IgD-negative memory B cell (primary cell): ENCODE data around the gene EGFR. TPM values are rescaled to one million over a fixed set of nuclear protein-coding genes. Genes with fewer than 3 reads are reported as not detected.

Experiments
- H3K27ac Mint-ChIP-seq, 3 donors: one replicate each; pipeline ENCODE4 v1.8.0; 2020 to 2022; ENCODE audit warnings: mild to moderate bottlenecking in 3 of 3, mixed read lengths in 3 of 3, moderate library complexity in 1 of 3
- H3K27me3 Mint-ChIP-seq: one replicate; pipeline ENCODE4 v1.8.0; 2021; ENCODE audit warnings: mixed read lengths
- H3K36me3 Mint-ChIP-seq: one replicate; pipeline ENCODE4 v1.8.0; 2020; ENCODE audit warnings: mild to moderate bottlenecking, mixed read lengths
- H3K4me1 Mint-ChIP-seq, 3 donors: one replicate each; pipeline ENCODE4 v1.8.0; 2020 to 2022; ENCODE audit warnings: mixed read lengths in 3 of 3, mild to moderate bottlenecking in 1 of 3
- H3K4me3 Mint-ChIP-seq, 4 donors: one replicate each; pipeline ENCODE4 v1.8.0; 2020 to 2022; ENCODE audit warnings: mild to moderate bottlenecking in 4 of 4, mixed read lengths in 4 of 4, moderate library complexity in 3 of 4
- H3K9me3 Mint-ChIP-seq, 3 donors: one replicate each; pipeline ENCODE4 v1.8.0; 2020 to 2021; ENCODE audit warnings: mixed read lengths in 3 of 3, mild to moderate bottlenecking in 1 of 3
- polyA plus RNA-seq: library from polyadenylated mRNA; unstranded; fragments of 300-500 nt; fragmentation: Illumina TruSeq; gene quantifications from one replicate; pipeline ENCODE4 v1.2.3, GENCODE V29; 2021

The EGFR gene
- polyA plus RNA-seq, 1 donor from 2014 or later: not detected

DNA sequence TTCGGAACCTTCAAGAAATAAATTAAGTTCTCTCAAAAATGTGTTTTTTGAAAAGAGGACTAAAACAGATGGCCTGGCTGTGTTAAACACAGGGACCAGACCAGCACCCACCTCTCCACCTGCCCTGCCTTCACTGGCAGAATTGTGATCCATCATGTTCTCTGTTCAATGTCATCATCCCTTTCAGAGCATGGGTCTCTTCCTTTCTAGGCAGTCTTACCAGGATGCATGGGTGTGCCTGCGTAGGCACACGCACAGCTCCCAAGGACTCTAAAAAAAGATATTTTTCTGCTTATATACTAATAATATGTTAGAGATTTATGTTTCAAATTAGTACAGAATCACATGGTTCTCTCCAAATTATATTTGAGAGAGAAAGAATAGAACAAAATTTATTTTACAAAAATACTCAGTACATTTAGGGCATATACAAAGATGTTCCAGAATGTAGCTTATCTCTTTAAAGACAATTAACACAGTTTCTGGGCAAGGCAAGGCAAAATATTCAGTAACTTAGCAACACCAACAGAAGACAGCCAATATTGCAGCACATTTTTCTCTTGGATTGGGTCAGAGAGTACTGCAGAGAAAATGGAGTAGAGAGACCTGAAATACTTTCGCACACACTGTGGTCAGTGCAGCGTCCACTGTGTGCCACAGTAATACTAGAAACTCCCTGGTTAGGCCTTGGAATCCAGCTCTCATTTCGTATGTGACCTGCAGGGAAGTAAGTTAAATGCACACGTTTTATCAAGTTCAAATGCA is 52.8 kb downstream of the EGFR start:
- no peak overlapping the region for H3K4me3 Mint-ChIP-seq
- no peak overlapping the region for H3K27ac Mint-ChIP-seq
- H3K9me3 Mint-ChIP-seq: no peaks in the 10 kb centered on the region
- H3K36me3 Mint-ChIP-seq: no peaks in the 10 kb centered on the region
- H3K27me3 Mint-ChIP-seq: peaks cover 11% of the 10 kb centered on the region
- peaks cover 18 to 20% (median 19%) of the 10 kb centered on the region in 3 donors for H3K4me1 Mint-ChIP-seq

DNA sequence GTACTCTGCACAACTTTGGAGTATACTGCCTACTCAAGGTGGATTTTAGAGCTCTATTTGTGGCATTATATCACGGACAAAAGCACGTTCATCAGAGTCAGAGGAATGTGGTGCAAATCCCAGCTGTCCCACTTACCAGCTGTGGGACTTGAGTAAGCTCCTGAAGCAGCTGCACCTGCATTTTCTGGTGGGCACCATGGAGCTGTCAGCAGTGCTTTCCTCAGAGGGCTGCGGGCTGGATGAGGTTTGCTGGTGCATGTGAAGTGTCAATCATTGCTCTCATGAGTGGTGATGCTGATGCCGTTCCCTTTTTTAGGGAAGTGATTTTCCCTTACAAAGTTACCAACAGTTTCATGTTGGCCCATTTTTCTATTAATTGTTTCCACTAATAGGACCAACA is 53.4 kb downstream of the EGFR start:
- Mint-ChIP-seq H3K9me3 (no peaks in the 10 kb centered on the region), H3K4me3 (no peak overlapping the region), H3K27me3 (peaks cover 9% of the 10 kb centered on the region), H3K4me1 (peaks cover 18 to 22% (median 20%) of the 10 kb centered on the region in 3 donors), H3K27ac (no peak overlapping the region), H3K36me3 (no peaks in the 10 kb centered on the region)

DNA sequence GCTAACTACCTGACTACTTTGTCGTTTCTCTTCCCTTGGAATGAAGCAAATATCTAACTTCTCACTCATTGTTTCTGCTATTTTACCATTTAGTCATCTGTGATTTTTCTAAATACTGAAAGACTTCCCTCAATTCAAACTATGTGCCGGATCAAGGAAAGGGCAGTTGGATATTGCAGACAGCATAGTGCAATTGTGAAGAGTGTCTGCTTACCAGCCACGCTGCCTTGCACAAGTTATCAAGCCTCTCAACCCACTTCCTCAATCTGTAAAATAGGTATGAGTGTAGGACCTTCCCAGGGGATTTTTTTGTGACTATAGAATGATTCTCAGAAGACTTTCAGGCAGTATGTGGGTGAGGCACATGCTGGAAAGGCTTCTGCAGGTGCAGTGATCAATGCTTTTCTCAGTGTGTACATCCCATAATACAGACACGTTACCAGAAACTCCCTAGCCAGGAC is 54.3 kb downstream of the EGFR start:
- no peaks in the 10 kb centered on the region for H3K36me3 Mint-ChIP-seq
- H3K9me3 Mint-ChIP-seq: no peaks in the 10 kb centered on the region
- peak overlapping the region in 3 of 4 donors; percentile 21 to 87 (median 29) for H3K4me3 Mint-ChIP-seq
- peaks cover 9% of the 10 kb centered on the region for H3K27me3 Mint-ChIP-seq
- peak overlapping the region in 2 of 3 donors; percentile 6 to 97 for H3K27ac Mint-ChIP-seq
- peaks cover 18 to 22% (median 20%) of the 10 kb centered on the region in 3 donors for H3K4me1 Mint-ChIP-seq

DNA sequence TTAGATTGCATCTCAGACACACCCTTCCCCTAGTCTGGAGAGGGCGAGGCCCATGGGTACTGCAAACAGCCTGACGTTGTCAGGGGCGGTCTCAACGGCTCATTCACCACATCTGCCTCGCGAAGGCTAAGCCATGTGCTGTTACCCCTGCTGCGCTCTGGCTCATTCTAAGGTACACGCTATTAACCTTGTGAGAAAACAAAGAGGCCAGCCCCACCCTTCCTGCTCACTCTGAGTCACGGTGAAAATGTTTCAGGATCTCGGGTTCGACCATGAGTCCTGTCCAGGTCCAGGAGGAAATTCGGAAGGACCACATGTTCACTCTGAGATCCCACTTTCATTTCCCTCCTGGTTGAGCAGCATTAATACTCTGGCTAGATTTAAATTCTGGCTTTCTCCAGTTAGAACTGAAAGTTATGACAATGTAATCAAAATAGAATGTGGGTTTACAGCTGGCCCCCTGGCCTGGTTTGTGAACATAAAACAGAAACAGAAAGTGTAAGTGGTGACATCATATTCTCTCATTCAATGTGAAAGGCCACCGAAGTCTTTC is 55.2 kb downstream of the EGFR start:
- peak overlapping the region; percentile 73 to 94 (median 87) for H3K4me3 Mint-ChIP-seq
- peak overlapping the region; percentile 65 to 97 (median 91) for H3K27ac Mint-ChIP-seq
- peaks cover 15 to 22% (median 20%) of the 10 kb centered on the region in 3 donors for H3K4me1 Mint-ChIP-seq
- H3K27me3 Mint-ChIP-seq: peaks cover 9% of the 10 kb centered on the region
- no peaks in the 10 kb centered on the region for H3K36me3 Mint-ChIP-seq
- H3K9me3 Mint-ChIP-seq: no peaks in the 10 kb centered on the region

DNA sequence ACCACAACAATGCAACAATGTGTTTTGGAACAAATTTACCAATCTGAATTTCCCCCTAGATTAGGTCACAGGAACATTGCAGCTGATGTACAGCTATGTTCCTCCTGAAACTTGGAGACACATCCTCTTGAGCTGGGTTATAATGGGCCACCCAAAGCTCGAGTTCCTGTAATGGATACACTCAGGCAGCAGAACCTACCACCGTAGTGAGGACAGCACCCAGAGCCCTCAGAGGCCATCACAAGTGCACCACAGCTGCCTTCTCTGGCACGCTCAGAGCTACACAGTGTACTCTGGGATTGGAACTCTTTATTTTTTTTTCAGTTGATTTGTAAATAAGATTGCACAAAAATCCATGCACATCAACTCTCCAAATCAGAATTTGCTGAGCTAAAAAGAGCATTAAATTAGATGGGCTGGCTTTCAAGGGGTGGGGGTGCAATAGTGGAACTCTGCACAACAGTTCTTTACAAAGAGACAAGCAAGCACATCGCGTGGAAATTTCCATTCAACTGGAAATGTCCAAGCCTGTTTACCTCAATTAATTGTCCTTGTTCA is 56.7 kb downstream of the EGFR start:
- no peaks in the 10 kb centered on the region for H3K9me3 Mint-ChIP-seq
- H3K4me1 Mint-ChIP-seq: peaks cover 15 to 22% (median 20%) of the 10 kb centered on the region in 3 donors
- H3K36me3 Mint-ChIP-seq: no peaks in the 10 kb centered on the region
- no peak overlapping the region for H3K4me3 Mint-ChIP-seq
- peaks cover 6% of the 10 kb centered on the region for H3K27me3 Mint-ChIP-seq
- H3K27ac Mint-ChIP-seq: no peak overlapping the region

DNA sequence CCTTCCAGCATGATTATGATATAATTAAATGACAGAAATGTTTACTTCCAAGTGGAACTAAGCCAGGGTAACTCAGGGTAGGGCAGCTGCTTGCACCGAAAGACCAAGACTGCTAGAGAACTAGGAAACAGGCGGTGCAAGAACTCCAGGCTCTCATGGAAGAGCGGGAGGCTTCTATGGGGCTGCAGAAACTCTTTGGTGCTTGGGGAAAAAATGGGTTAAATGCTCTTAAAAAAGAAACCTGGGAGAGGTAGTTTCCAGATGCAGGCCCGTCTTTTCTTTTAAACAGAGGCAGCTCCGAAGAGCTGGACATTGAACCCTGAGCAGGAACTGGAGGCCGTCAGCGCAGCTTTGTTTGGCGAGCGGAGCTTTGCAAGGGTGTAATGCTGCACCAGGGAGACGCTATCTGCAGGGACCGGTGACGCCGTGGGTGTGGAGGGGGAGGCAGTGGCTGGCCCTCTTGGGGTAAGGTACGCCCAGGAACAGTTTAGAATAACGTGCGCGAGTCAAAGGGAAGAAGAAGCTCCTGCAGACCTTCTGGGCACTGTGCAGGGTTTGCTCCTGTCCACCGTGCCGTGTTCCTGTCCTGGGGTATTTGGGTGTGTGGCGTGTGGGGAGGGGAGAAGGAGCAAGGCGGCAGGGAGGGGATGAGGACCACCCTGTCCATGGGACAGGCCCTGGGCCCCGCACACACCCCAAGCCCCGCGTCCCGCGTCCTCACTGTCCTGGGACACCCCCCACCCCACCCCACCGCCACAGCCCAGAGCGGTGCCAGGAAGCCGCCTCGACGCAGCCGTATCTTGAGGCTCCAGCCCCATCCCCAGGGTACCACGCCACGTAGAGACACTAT is 59.0 kb downstream of the EGFR start:
- Mint-ChIP-seq H3K4me3 (no peak overlapping the region), H3K27me3 (peaks cover 12% of the 10 kb centered on the region), H3K27ac (peak overlapping the region in 2 of 3 donors; percentile 50 to 88), H3K4me1 (peaks cover 14 to 22% (median 20%) of the 10 kb centered on the region in 3 donors), H3K36me3 (no peaks in the 10 kb centered on the region), H3K9me3 (no peaks in the 10 kb centered on the region)

DNA sequence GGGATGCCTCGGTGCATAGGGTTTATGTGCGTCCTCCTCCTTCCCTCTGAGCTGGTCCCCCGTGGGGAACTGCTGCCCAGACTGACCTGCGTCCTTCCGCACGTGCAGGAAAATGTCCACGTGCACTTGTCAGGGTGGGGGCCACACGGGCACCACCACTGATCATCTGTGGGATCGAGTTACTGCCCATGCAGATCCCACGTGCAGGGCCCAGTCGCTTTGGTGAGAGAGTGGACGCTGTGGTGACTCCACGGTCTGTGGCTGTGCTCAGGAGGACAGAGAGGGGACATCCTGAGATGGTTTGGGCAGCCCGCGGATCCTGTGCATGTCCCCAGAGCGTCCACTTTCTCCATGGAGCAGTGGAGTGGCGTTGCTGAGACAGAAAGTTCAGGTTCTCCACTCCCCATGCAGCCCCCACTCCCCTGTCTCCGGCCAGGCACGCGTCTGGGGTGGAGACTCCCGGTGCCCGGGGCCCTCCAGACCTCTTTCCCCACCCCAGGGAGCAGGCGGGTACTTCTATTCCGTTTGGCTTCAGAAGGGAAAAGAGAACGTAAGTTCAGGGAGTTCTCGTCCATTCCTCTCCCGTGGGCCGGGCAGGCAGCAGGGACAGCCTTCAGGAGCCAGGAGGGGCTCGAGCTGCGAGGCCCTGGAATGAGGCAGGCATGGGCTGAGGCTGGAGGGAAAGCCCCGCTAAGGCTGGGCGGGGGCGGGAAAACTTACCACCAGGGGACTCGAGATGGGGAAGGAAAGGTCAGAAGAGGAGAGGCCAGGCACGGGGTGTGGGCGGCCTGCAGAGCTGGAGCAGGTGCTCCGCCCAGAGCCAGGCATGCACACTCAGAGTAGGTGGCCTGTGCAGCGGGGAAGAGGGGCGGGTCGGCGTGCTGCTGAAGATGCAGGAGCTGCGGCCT is 59.9 kb downstream of the EGFR start:
- Mint-ChIP-seq H3K36me3 (no peaks in the 10 kb centered on the region), H3K27ac (peak overlapping the region in 1 of 3 donors; percentile 88), H3K4me1 (peaks cover 6 to 14% (median 11%) of the 10 kb centered on the region in 3 donors), H3K27me3 (peaks cover 14% of the 10 kb centered on the region), H3K9me3 (no peaks in the 10 kb centered on the region), H3K4me3 (no peak overlapping the region)

DNA sequence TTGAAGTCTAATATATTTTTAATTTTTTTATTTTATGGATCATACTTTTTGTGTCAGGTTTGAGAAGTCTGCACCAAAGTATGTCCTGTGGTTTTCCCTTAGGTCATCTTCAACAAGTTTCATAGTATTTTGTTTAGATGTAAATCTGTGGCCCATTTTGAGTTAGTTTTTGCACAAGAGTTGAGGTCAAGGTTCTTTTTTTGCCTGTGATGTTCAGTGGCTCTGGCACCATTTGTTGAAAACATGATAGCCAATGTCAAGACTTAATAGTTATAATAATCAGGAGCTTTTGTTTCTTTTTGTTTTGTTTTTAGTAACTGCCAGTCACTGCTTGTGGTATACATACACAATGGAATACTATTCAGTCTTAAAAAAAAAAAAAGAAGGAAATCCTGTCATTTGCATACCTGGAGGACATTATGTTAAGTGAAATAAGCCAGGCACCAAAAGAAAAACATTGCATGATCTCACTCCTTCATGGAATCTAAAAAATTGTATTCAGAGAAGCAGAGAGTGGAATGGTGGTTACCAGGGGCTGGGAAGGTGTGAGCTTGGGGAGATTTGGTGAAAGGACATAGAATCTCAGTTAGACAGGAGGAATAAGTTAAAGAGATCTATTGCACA is 61.3 kb downstream of the EGFR start:
- Mint-ChIP-seq H3K9me3 (no peaks in the 10 kb centered on the region), H3K4me1 (peaks cover 0 to 7% (median 2%) of the 10 kb centered on the region in 3 donors), H3K27me3 (peaks cover 16% of the 10 kb centered on the region), H3K4me3 (no peak overlapping the region), H3K36me3 (no peaks in the 10 kb centered on the region), H3K27ac (no peak overlapping the region)

DNA sequence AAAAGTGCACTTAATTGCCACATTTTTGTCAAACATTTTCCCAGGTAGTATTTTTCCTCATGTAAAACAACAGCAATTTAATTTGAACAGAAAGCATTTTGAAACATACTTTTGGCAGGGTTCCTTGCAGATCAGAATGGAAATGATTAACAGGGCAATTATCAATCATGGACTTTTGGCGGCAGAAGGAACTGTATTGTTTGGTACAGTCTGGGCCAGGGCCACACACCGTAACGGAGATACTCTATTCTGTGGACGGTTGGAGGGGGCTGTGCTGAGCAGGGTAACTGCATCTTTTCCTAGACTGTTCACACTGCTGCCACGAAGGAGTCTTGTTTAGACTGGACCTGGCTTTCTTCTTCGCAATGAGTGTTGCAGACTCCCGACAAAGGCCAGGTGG is 62.3 kb downstream of the EGFR start:
- no peaks in the 10 kb centered on the region for H3K36me3 Mint-ChIP-seq
- H3K4me1 Mint-ChIP-seq: peaks cover 0 to 13% (median 7%) of the 10 kb centered on the region in 3 donors
- no peaks in the 10 kb centered on the region for H3K9me3 Mint-ChIP-seq
- H3K4me3 Mint-ChIP-seq: no peak overlapping the region
- H3K27me3 Mint-ChIP-seq: peaks cover 24% of the 10 kb centered on the region
- no peak overlapping the region for H3K27ac Mint-ChIP-seq

DNA sequence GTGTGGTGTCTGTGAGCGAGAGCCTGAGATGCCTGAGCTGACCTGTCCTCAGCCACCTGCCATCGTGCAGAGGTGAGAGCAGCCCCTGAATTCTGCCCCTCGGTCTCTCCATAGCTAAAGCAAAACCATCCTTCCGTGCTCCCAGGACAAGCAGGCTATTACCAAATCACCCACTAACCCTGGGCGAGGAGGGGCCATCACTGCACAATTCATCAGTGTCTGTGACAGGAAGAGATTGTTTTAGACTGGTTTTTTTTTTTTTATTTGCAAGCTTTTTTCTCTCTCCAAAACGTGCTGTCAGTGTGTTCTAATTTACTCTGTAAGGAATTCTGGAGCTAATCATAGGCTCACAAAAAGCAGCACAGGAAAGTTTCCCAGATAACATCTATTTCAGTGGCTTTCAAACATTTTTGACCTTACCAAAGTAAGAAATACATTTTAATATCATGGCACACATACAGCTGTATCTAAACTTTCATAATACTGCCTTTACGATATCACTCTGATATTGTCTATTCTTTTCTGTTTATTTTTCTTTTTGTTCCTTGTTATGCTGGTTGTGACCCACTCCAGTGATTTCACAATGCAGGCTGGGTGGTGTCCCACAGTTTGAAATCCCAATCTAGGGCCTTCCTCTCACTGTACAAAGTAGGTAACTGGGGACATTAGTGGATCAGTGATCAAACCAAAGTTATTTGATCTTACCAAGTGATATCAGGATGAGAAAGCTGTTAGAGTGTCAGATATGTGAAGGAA is 62.8 kb downstream of the EGFR start:
- peaks cover 29% of the 10 kb centered on the region for H3K27me3 Mint-ChIP-seq
- H3K36me3 Mint-ChIP-seq: no peaks in the 10 kb centered on the region
- H3K9me3 Mint-ChIP-seq: no peaks in the 10 kb centered on the region
- no peak overlapping the region for H3K4me3 Mint-ChIP-seq
- no peak overlapping the region for H3K27ac Mint-ChIP-seq
- peaks cover 3 to 15% (median 12%) of the 10 kb centered on the region in 3 donors for H3K4me1 Mint-ChIP-seq

DNA sequence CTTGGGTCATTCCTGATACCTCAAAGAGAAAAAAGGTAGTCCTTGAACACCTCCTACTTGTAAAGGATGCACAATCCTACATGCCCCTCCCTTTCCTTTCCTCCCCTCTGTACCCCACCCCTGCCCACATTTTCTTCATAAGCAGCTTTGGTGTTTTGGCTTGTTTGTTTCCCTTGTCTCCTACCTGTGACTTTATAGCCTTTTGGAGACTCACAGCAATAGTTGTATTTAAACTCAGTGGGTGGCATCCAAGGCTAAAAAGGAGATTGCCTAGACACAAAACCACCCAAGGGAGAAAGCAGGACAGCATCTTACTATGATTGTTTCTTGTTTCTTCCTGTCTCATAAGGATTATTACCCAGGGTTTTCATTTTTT is 63.4 kb downstream of the EGFR start:
- H3K27me3 Mint-ChIP-seq: peaks cover 30% of the 10 kb centered on the region

DNA sequence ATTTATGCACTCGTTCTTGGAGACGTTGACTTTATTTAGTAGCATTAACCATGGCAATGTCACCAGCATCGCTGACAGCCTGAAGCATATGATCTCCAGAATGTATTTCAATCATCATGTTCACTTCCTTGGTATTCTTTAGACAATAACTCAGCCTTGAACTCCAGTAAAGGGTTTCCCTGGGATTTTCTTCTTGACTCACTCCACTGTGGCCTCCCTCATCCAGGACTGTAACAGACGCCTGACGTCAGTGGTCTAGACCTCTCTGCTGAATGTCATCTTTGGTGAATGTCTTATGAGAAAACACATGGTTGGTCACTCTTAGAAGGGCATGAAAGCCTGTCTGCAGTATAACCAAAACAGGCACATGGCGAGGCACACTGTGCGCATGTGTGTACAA is 64.4 kb downstream of the EGFR start:
- Mint-ChIP-seq H3K4me1 (peaks cover 10 to 21% (median 20%) of the 10 kb centered on the region in 3 donors), H3K4me3 (no peak overlapping the region), H3K27ac (no peak overlapping the region), H3K36me3 (no peaks in the 10 kb centered on the region), H3K9me3 (no peaks in the 10 kb centered on the region), H3K27me3 (peaks cover 30% of the 10 kb centered on the region)

More for the DNA sequence above, 63.4 kb downstream of the EGFR start:
- Mint-ChIP-seq H3K4me1 (peaks cover 7 to 17% (median 17%) of the 10 kb centered on the region in 3 donors), H3K9me3 (no peaks in the 10 kb centered on the region), H3K36me3 (no peaks in the 10 kb centered on the region), H3K4me3 (no peak overlapping the region), H3K27ac (no peak overlapping the region)

DNA sequence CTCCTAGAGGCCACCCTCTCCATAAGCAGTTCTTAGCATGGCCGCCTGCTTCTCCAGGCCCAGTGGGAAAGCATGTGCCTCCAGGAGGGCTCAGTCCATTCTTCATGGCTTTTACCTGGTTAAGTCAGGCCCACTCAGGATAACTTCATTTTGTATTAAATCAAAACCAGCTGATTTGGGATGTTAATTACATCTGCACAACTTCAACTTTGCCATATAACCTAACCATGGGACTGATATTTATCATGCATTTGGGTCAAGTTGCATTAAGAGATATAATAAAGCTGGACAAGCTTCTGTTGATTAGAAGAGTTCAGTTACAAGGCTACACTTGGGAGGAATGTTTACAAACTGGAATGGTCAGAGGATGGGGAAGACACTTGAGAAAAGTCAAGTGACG is 65.5 kb downstream of the EGFR start:
- Mint-ChIP-seq H3K36me3 (no peaks in the 10 kb centered on the region), H3K4me1 (peaks cover 10 to 21% (median 20%) of the 10 kb centered on the region in 3 donors), H3K4me3 (no peak overlapping the region), H3K27me3 (peaks cover 37% of the 10 kb centered on the region), H3K9me3 (no peaks in the 10 kb centered on the region), H3K27ac (no peak overlapping the region)
